Fibroblast of villous mesenchyme (primary cell): ENCODE measurements around the gene FRMD1. TPM values are rescaled to one million over a fixed set of nuclear protein-coding genes. Genes with fewer than 3 reads are reported as not detected.

Source experiments
- DNase-seq: peaks from one replicate; pipeline ENCODE4 v3.0.0-alpha.2; 2010; ENCODE audit warnings: low read depth
- H3K4me3 ChIP-seq: 2 replicates; pipeline ENCODE4 v1.5.1; 2011; ENCODE audit warnings: low read depth, mild to moderate bottlenecking, low read length
- CTCF ChIP-seq: IDR thresholded peaks from 2 replicates; pipeline ENCODE4 v1.5.1; 2012; ENCODE audit warnings: low read depth, mild to moderate bottlenecking, low read length; ENCODE audit not compliant: insufficient read depth
- total RNA-seq: library from RNA; depleted of rRNA; stranded (reverse); fragments of >200 nt; gene quantifications from 2 replicates; pipeline ENCODE4 v1.2.3, GENCODE V29; 2012

Gene FRMD1
- total RNA-seq, 1 donor = not detected

- no peak for DNase-seq
- no peak for TF ChIP-seq CTCF
- no peak overlapping the region for H3K4me3 ChIP-seq
These were observed 67.7 kb downstream of the FRMD1 start for GRCh38 chr6:168011291-168011690.

GRCh38 chr6:168009331-168009730, 69.7 kb downstream of the FRMD1 start:
- H3K4me3 ChIP-seq = no peak overlapping the region
- no peak for TF ChIP-seq CTCF
- peak; percentile 33 for DNase-seq

- no peak overlapping the region for H3K4me3 ChIP-seq
- TF ChIP-seq CTCF = no peak
- peak; percentile 100 for DNase-seq
These were observed 71.2 kb downstream of the FRMD1 start for GRCh38 chr6:168007592-168008338.

GRCh38 chr6:168005796-168006195, 73.2 kb downstream of the FRMD1 start:
- no peak for TF ChIP-seq CTCF
- no peak overlapping the region for H3K4me3 ChIP-seq
- DNase-seq = no peak

GRCh38 chr6:168004945-168005344, 74.1 kb downstream of the FRMD1 start:
- TF ChIP-seq CTCF = no peak
- no peak for DNase-seq

GRCh38 chr6:168004023-168004422, 75.0 kb downstream of the FRMD1 start:
- no peak for TF ChIP-seq CTCF
- no peak for DNase-seq
- H3K4me3 ChIP-seq = no peak overlapping the region

More at GRCh38 chr6:168004945-168005344, 74.1 kb downstream of the FRMD1 start:
- H3K4me3 ChIP-seq = no peak overlapping the region

Other genes with a start within 250 kb of the FRMD1 start
- gene KIF25, start 81.5 kb downstream of the FRMD1 start, total RNA-seq = under 0.01 TPM in 1 of 2 replicates, not detected in the other
- gene DACT2, start 240.6 kb upstream of the FRMD1 start, total RNA-seq = not detected in 2 replicates